ENCODE data around the gene GPRIN1. TPM values are rescaled to one million over a fixed set of nuclear protein-coding genes. Genes with fewer than 3 reads are reported as not detected.

Gene GPRIN1
- total RNA-seq, 1 donor from 2014 or later, result 0.67 TPM

- H3K4me1 Mint-ChIP-seq, result peaks cover 37% of the 10 kb centered on the region
- no peak within 1 kb of the TSS for H3K27ac ChIP-seq
- H4K20me1 ChIP-seq (ENCODE audit: low read depth), result peaks cover 24% of the 10 kb centered on the region
- H3K4me3 Mint-ChIP-seq, result peak within 1 kb of the TSS; percentile 90
- H3K36me3 ChIP-seq, result no peaks in the 10 kb centered on the region
- H3K27ac Mint-ChIP-seq, result peak within 1 kb of the TSS; percentile 96
- peak within 1 kb of the TSS; percentile 78 for H3K4me2 ChIP-seq
- peaks cover 34% of the 10 kb centered on the region for H3K4me1 ChIP-seq
- no peaks in the 10 kb centered on the region for H3K9me3 Mint-ChIP-seq
- peak within 1 kb of the TSS; percentile 78 for H2AFZ ChIP-seq (replicated peaks)
- H3K27me3 ChIP-seq, result no peaks in the 10 kb centered on the region
- no peak for TF ChIP-seq EZH2phosphoT487 (IDR thresholded peaks at IDR 0.05)
- TF ChIP-seq CTCF (IDR thresholded peaks at IDR 0.05), result peak; percentile 38
- TF ChIP-seq EZH2 (IDR thresholded peaks at IDR 0.05), result peak; percentile 32
- peak within 1 kb of the TSS; percentile 54 for H3K9ac ChIP-seq
- H3K79me2 ChIP-seq (ENCODE audit: low read depth), result peaks cover 30% of the 10 kb centered on the region
- H3K9me3 ChIP-seq (ENCODE audit: low read depth), result no peaks in the 10 kb centered on the region
- H3K27me3 Mint-ChIP-seq (ENCODE audit: insufficient read depth, low read depth), result peaks cover 22% of the 10 kb centered on the region
- H3K4me3 ChIP-seq, result peak within 1 kb of the TSS; percentile 88
- peak; percentile 100 for DNase-seq (ENCODE audit: low spot score)
- H3K36me3 Mint-ChIP-seq, result no peaks in the 10 kb centered on the region
- H3F3A ChIP-seq (ENCODE audit: low read depth), result peaks cover 22% of the 10 kb centered on the region
Observed at GRCh38 chr5:176647030-176647842, 37.3 kb upstream of the GPRIN1 start, which contains the start of gene TSPAN17. Gene TSPAN17, plus strand, starts transcription at chr5:176647484. Its CDS starts 132 bp downstream, at chr5:176647616.

- Histone ChIP-seq H3K4me1 (peaks cover 34% of the 10 kb centered on the region), H2AFZ (replicated peaks) (peak overlapping the region; percentile 23), H3K9ac (no peak overlapping the region), H3K4me3 (no peak overlapping the region), H3K9me3 (ENCODE audit: low read depth) (no peaks in the 10 kb centered on the region), H3K36me3 (no peaks in the 10 kb centered on the region), H3K4me2 (peak overlapping the region; percentile 57), H4K20me1 (ENCODE audit: low read depth) (peaks cover 24% of the 10 kb centered on the region), H3K27me3 (no peaks in the 10 kb centered on the region), H3K27ac (no peak overlapping the region), H3K79me2 (ENCODE audit: low read depth) (peaks cover 30% of the 10 kb centered on the region), H3F3A (ENCODE audit: low read depth) (peaks cover 22% of the 10 kb centered on the region)
- H3K4me1 Mint-ChIP-seq, result peaks cover 39% of the 10 kb centered on the region
- peaks cover 22% of the 10 kb centered on the region for H3K27me3 Mint-ChIP-seq (ENCODE audit: insufficient read depth, low read depth)
- DNase-seq (ENCODE audit: low spot score), result no peak
- TF ChIP-seq EZH2 (IDR thresholded peaks at IDR 0.05) (no peak), EZH2phosphoT487 (IDR thresholded peaks at IDR 0.05) (no peak)
- no peaks in the 10 kb centered on the region for H3K36me3 Mint-ChIP-seq
- H3K27ac Mint-ChIP-seq, result peak overlapping the region; percentile 96
- no peaks in the 10 kb centered on the region for H3K9me3 Mint-ChIP-seq
- peak overlapping the region; percentile 82 for H3K4me3 Mint-ChIP-seq
Observed at GRCh38 chr5:176646707-176647029, 36.7 kb upstream of the GPRIN1 start.

GRCh38 chr5:176646049-176646706 is 36.2 kb upstream of the GPRIN1 start:
- no peaks in the 10 kb centered on the region for H3K9me3 Mint-ChIP-seq
- peaks cover 39% of the 10 kb centered on the region for H3K4me1 Mint-ChIP-seq
- Histone ChIP-seq H3K4me2 (peak overlapping the region; percentile 57), H3K9me3 (ENCODE audit: low read depth) (no peaks in the 10 kb centered on the region), H3K79me2 (ENCODE audit: low read depth) (peaks cover 30% of the 10 kb centered on the region), H3K4me3 (no peak overlapping the region), H3K4me1 (peaks cover 34% of the 10 kb centered on the region), H3F3A (ENCODE audit: low read depth) (peaks cover 22% of the 10 kb centered on the region), H4K20me1 (ENCODE audit: low read depth) (peaks cover 24% of the 10 kb centered on the region), H3K27ac (no peak overlapping the region), H3K27me3 (no peaks in the 10 kb centered on the region), H3K36me3 (no peaks in the 10 kb centered on the region), H3K9ac (no peak overlapping the region), H2AFZ (replicated peaks) (peak overlapping the region; percentile 23)
- peaks cover 21% of the 10 kb centered on the region for H3K27me3 Mint-ChIP-seq (ENCODE audit: insufficient read depth, low read depth)
- DNase-seq (ENCODE audit: low spot score), result no peak
- H3K27ac Mint-ChIP-seq, result peak overlapping the region; percentile 60
- TF ChIP-seq EZH2 (IDR thresholded peaks at IDR 0.05) (no peak), CTCF (IDR thresholded peaks at IDR 0.05) (no peak), EZH2phosphoT487 (IDR thresholded peaks at IDR 0.05) (no peak)
- peak overlapping the region; percentile 82 for H3K4me3 Mint-ChIP-seq
- no peaks in the 10 kb centered on the region for H3K36me3 Mint-ChIP-seq
